HG03066 (cell line): ENCODE data around the gene CCR1.
"Not testable (repeated sequence)": the region's sequence is repeated elsewhere in the genome, so short reads cannot be mapped to it uniquely, and the experiment has no call there.

ENCODE experiments used
- ATAC-seq: cut with Tn5 transposase; IDR thresholded peaks from one replicate; pipeline ENCODE4 v1.9.1; 2021; ENCODE audit warnings: low read depth; ENCODE audit not compliant: unreplicated experiment

CCR1 gene

GRCh38 chr3:46213201-46213600, 5.1 kb upstream of the CCR1 start:
- ATAC-seq = no peak

- no peak for ATAC-seq
Observed at GRCh38 chr3:46212101-46212500, 4.0 kb upstream of the CCR1 start.

DNA sequence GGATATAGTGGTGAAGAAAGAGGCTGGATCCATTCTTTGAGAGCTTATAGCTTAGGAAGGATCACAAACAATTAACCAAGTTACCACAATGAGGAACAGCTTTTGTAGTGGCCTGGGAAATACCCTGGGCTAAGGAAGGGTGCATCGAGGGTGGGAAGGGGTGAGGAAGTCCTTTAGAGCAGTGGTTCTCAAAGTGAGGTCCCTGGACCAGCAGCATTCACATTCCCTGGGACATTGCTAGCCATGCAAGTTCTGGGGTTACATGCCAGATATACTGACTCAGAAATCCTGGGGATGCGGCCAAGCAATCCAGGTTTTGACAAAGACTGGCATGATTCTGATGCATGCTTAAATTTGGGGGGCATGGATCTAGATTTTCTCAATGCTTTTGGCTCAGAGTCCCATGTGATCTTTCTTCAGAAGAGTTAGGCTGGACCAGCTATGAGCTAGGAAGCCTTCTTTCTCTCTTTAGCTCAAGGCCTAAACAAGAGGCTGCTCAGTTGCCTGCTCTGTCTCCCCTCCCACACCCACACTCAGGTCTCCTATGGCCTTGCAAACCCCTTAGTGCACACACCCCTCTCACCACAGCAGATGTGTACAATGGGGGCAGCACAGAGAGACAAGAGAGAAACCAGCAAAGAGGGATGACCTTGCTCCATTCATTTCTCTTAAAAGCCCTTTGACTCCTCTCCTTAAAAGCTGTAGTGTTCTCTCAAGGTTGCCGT, 1.8 kb upstream of the CCR1 start:
- no peak for ATAC-seq

- ATAC-seq = no peak
Observed at GRCh38 chr3:46209053-46209452, 940 bp upstream of the CCR1 start.

GRCh38 chr3:46207514-46207913, 599 bp downstream of the CCR1 start:
- ATAC-seq = not testable (repeated sequence)

DNA sequence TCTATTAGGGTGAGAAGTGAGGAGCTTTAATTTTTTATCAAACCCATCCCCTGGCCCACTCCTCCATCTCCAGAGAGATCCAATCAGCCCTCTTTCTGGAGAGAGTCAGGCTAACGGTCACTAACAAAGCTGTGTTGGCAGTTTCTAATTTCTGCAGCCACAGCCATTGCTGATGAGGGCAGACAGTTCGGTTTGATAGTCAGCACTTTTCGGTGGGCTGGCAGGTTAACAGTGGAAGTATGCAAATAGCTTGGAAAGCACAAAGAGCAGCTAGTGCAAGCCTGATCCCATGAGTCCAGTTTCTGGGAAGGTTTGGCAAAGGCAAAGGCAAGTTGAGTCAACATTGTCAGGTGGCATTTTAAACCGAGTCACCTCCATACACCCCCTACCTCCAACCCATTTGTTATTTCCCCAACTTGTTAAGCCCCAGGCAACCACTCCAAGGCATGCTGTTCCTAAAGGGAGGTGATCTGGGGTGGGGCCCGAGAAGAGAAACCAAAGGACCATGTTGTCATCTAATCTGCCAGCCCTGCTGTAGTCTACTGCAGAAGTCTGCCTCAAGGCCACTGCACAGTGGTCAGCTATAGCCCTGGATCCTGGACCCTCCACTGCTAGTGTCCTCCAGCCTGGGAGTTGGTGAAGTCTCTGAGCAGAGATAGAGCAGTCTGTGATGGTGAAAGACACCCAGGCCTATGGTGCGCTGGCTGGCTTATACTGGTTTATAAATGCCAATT, 1.7 kb downstream of the CCR1 start:
- no peak for ATAC-seq

DNA sequence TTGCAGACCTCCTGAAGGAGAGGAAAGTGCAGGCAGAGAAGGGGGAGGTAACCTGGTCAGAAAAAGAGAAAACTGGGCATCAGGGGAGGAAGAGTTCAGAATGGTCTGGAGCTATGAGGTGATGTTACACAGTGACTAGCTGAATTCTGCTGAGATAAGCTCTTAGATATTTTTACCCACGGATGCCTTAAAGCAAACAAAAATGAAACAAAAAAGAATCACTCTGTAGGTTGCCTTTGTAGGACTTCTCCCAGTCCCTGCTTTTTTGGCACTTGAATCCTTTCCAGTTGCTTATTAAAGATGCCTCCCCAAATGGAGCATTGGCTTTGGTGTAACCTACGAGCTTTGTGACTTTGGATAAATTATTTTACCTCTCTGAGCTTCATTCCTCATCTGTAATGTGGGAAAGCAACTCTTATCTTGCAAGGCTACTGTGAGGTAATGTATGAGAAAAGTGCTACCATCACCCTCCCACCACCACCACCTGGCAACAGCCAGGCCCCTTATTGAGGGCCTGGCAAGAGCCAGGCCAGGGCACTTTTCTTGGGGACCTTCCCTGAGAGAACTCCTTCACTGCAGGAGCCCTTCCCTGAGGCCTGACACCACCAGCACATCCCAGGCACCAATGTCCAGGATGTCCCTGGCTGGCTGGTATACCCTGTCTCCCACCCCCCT, 2.7 kb downstream of the CCR1 start:
- ATAC-seq = no peak

DNA sequence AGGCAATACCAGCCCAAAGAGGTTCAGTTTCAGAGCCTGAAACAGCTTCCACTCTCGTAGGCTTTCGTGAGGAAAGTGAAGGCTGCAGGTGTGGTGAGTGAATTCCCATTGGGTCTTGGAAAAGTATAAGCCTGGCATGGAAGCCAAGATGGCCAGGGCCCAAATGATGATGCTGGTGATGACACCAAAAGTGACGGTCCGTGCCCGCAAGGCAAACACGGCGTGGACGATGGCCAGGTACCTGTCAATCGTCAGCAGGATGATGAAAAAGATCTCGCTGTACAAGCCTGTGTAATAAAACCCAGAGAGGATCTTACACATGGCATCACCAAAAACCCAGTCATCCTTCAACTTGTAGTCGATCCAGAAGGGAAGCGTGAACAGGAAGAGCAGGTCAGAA, 4.4 kb downstream of the CCR1 start:
- ATAC-seq = no peak

GRCh38 chr3:46202535-46202934, 5.6 kb downstream of the CCR1 start:
- no peak for ATAC-seq

DNA sequence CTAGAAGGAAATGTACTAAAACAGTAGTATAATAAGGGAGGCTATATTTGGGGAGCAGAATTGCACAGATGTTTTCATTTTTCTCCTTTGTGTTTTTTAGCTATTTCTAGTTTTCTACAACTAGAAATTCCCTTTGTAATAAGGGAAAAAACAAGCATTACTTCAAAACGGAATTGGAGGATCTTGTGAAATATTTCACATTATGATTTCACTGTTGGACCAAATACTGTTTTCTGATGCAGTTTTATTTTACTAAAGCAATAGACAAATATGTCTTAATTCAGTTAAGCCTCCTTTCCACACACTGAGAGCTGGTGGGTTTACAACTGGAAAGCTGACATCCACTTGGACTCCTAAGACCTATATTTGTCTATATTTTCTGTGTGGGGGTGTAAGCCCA, 7.3 kb downstream of the CCR1 start:
- no peak for ATAC-seq

DNA sequence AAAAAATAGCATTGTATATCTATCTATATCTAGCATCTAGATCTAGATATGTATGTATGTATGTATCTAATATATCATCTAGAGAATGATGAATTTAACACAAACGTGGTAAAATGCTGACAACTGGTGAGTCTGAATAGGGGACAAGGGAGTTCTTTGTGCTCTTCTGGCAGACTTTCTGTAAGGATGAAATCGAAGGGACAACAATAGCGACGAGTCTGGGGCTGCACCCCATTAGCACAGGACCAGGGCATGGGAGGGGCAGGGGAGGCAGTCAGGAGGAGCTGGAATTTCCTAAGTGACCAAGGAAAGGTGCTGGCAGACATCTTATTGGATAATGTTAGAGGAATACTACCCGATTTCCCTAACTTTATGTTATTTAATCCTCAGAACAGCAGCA, 7.9 kb downstream of the CCR1 start:
- ATAC-seq = no peak

GRCh38 chr3:46196261-46196957, 11.7 kb downstream of the CCR1 start:
- no peak for ATAC-seq

GRCh38 chr3:46194868-46195553, 13.1 kb downstream of the CCR1 start:
- no peak for ATAC-seq

- no peak for ATAC-seq
Observed at GRCh38 chr3:46193436-46193835, 14.7 kb downstream of the CCR1 start.

- ATAC-seq = no peak
Observed at GRCh38 chr3:46192939-46193338, 15.2 kb downstream of the CCR1 start.

GRCh38 chr3:46191730-46192129, 16.4 kb downstream of the CCR1 start:
- ATAC-seq = no peak

DNA sequence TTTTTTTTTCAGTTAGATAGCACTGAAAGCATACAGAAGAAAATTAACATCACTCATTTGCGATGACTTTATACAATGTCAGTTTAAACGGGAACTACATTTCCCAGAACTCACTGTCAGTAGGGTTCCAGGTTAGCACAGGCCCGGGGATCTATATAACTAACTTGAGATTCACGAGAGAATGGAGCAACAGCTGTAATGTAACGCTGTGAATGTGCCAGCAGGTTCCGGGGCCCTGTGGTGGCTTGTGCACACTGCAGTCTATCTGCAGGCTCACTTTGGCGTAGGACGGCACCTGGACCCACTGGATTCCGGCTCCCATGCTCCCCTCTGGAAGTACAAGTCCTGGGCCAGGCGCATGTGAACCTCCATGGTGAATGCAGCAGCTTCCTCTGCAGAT, 19.4 kb downstream of the CCR1 start:
- ATAC-seq = no peak

DNA sequence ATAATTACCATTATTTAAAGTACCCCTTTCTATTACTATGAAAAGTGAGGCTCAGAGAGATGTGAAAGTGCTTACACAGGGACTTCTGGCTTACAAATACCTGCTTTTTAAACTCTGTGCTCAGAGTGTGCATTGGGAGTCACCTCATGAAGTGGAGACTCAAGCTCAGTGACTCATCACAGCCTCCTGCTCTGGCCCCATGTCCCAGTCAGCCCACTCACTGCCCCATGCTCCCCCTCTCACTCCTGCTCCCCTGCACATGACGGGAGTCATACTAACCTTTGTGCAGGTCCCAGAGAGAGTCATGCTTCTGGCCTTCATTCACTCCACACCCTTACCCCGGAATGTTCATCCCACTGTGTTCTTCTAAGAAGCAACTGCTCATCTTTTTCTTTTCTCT, 20.2 kb downstream of the CCR1 start:
- no peak for ATAC-seq

- peak; percentile 26 for ATAC-seq
Observed at GRCh38 chr3:46187341-46187700, 20.8 kb downstream of the CCR1 start.

DNA sequence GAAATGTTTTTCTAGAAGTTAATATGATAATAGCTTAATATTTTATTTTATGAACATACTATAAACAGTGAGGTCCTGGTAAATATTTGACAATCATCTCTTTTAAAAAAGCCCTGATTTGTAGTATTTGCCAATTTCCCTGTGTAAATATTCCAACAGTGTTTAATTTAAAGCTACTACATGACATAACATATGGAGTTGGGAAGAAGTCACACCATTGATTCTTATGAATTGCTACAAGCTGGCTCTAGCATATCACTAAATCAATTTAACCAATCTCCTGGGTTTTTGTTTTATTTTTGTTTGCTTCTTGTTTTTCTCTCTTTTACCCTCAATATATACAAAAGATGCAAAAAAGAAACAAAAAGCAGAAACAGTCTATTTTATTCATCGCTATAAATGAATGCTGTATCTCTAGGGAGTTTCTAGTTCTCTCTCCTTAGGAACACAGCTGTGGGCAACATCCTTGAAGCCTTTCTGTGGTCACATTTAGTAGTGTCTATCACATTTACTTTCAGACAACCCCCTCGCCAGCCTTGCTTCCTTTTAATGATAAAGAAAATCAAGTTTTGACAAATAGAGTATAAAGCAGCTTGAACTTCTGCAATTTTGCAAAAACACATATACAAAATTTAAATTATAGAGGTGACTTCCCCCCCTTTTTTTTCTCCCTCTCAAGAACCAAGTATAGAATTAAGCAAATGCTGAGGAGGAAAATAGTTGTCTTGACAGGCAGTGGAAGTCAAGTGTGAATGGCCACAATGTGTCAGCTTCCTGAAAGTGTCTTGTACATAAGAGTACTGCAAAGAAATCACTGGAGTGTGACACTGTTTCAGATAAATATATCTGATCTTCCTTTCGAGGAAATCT, 21.4 kb downstream of the CCR1 start:
- peak; percentile 74 for ATAC-seq
